Measurements from ENCODE around the gene CCL26.
"Not testable (repeated sequence)": the region's sequence is repeated elsewhere in the genome, so short reads cannot be mapped to it uniquely, and the experiment has no call there.

GRCh38 chr7:75792567-75792966, 20.6 kb upstream of the CCL26 start:
- not testable (repeated sequence) for TF ChIP-seq CTCF (conservative IDR thresholded peaks at IDR 0.05; ENCODE audit: low read length); EZH2phosphoT487 (IDR thresholded peaks at IDR 0.05; ENCODE audit: borderline replicate concordance, low read depth, low read length)
